Activated effector memory CD4-positive, alpha-beta T cell treated with anti-CD3 and anti-CD28 coated beads, Interleukin-2, amount 50 U/mL, for 16 hours (primary cell): Measurements from ENCODE around the gene KIF1A.

Experiments used
- DNase-seq: peaks from one replicate; pipeline ENCODE4 v3.0.0-alpha.2; 2020

KIF1A gene

GRCh38 chr2:240796543-240797499, 23.2 kb downstream of the KIF1A start:
- peak; percentile 36 for DNase-seq

GRCh38 chr2:240795916-240796510, 24.0 kb downstream of the KIF1A start:
- DNase-seq = peak; percentile 43

- DNase-seq = peak; percentile 30
Observed at GRCh38 chr2:240795454-240795853, 24.6 kb downstream of the KIF1A start.

GRCh38 chr2:240794178-240794721, 25.8 kb downstream of the KIF1A start:
- DNase-seq = peak; percentile 48

GRCh38 chr2:240793313-240794177, 26.5 kb downstream of the KIF1A start:
- peak; percentile 57 for DNase-seq

GRCh38 chr2:240792629-240793312, 27.2 kb downstream of the KIF1A start:
- peak; percentile 54 for DNase-seq

- DNase-seq = peak; percentile 47
Observed at GRCh38 chr2:240791821-240792628, 28.0 kb downstream of the KIF1A start.

- peak; percentile 54 for DNase-seq
Observed at GRCh38 chr2:240791221-240791800, 28.7 kb downstream of the KIF1A start.

- peak; percentile 58 for DNase-seq
Observed at GRCh38 chr2:240790370-240791220, 29.4 kb downstream of the KIF1A start.

- peak; percentile 58 for DNase-seq
Observed at GRCh38 chr2:240789501-240790369, 30.3 kb downstream of the KIF1A start.

GRCh38 chr2:240789051-240789453, 31.0 kb downstream of the KIF1A start:
- DNase-seq = peak; percentile 58

GRCh38 chr2:240788482-240788881, 31.5 kb downstream of the KIF1A start:
- peak; percentile 44 for DNase-seq

GRCh38 chr2:240787521-240788472, 32.2 kb downstream of the KIF1A start:
- peak; percentile 47 for DNase-seq

- peak; percentile 61 for DNase-seq
Observed at GRCh38 chr2:240786871-240787311, 33.1 kb downstream of the KIF1A start.

- DNase-seq = peak; percentile 59
Observed at GRCh38 chr2:240786355-240786841, 33.6 kb downstream of the KIF1A start.

- no peak for DNase-seq
Observed at GRCh38 chr2:240785424-240786335, 34.3 kb downstream of the KIF1A start.
